Smooth muscle cell (in vitro differentiated cells): ENCODE measurements around the gene PCIF1. TPM values are rescaled to one million over a fixed set of nuclear protein-coding genes. Genes with fewer than 3 reads are reported as not detected.

Source experiments
- DNase-seq: peaks from one replicate; lab custom pipeline; 2025; ENCODE audit not compliant: unreplicated experiment; lab: John Stamatoyannopoulos, UW
- H2AFZ ChIP-seq: fragments of 200-600 bp; sonication (generic); 2 replicates; pipeline ENCODE4 v1.6.0; 2016; ENCODE audit warnings: antibody characterized with exemption, low read depth, mild to moderate bottlenecking
- H3F3A ChIP-seq: fragments of 200-600 bp; sonication (generic); 2 replicates; pipeline ENCODE4 v1.6.0; 2017; ENCODE audit warnings: antibody characterized with exemption, low read depth
- H3K27ac ChIP-seq: fragments of 200-600 bp; sonication (generic); 2 replicates; pipeline ENCODE4 v1.5.1; 2016; ENCODE audit warnings: low read depth, mild to moderate bottlenecking
- H3K27me3 ChIP-seq: fragments of 200-600 bp; sonication (generic); 2 replicates; pipeline ENCODE4 v1.6.1; 2016; ENCODE audit warnings: low read depth, mild to moderate bottlenecking
- H3K36me3 ChIP-seq: fragments of 200-600 bp; sonication (generic); 2 replicates; pipeline ENCODE4 v1.5.1; 2016; ENCODE audit warnings: low read depth
- H3K4me1 ChIP-seq: fragments of 200-600 bp; sonication (generic); 2 replicates; pipeline ENCODE4 v1.5.1; 2016; ENCODE audit warnings: low read depth
- H3K4me2 ChIP-seq: fragments of 200-600 bp; sonication (generic); 2 replicates; pipeline ENCODE4 v1.6.0; 2016; ENCODE audit warnings: mild to moderate bottlenecking
- H3K4me3 ChIP-seq: fragments of 200-600 bp; sonication (generic); 2 replicates; pipeline ENCODE4 v1.5.1; 2016; ENCODE audit warnings: mild to moderate bottlenecking
- H3K79me2 ChIP-seq: fragments of 200-600 bp; sonication (generic); 2 replicates; pipeline ENCODE4 v1.6.0; 2016; ENCODE audit warnings: low read depth, mild to moderate bottlenecking
- H3K9ac ChIP-seq: fragments of 200-600 bp; sonication (generic); 2 replicates; pipeline ENCODE4 v1.6.0; 2016; ENCODE audit warnings: low read depth
- H3K9me3 ChIP-seq: fragments of 200-600 bp; sonication (generic); replicated peaks from 2 replicates; pipeline ENCODE4 v1.5.1; 2016; ENCODE audit warnings: low read depth
- H4K20me1 ChIP-seq: fragments of 200-600 bp; sonication (generic); 2 replicates; pipeline ENCODE4 v1.6.0; 2016; ENCODE audit warnings: low read depth
- WGBS: methylation state at CpG from one replicate; pipeline ENCODE4 v1.1.7; 2016; ENCODE audit warnings: low lambda C conversion rate; 5-methylcytosine and 5-hydroxymethylcytosine counted together
- polyA plus RNA-seq: library from polyadenylated mRNA; unstranded; fragments of >200 nt; fragmentation: Nextera tagmentation; extraction: Ambion mirVana; gene quantifications from 2 replicates; pipeline ENCODE4 v1.2.1, GENCODE V29; 2016
- total RNA-seq: library from RNA; depleted of rRNA; stranded (reverse); fragments of >200 nt; gene quantifications from 2 replicates; pipeline ENCODE4 v1.2.3, GENCODE V29; 2014
- TF ChIP-seq, protein P1 (sequence below): fragments of 200-600 bp; sonication (generic); IDR thresholded peaks from 2 replicates; pipeline ENCODE4 v1.5.1; 2017; ENCODE audit warnings: borderline replicate concordance, mild to moderate bottlenecking, antibody characterized with exemption; ENCODE audit not compliant: insufficient read depth, poor library complexity, severe bottlenecking

Gene PCIF1
- total and polyA plus RNA-seq, 2 experiments from 2014 or later: 13.5 to 38.9 TPM

DNA sequence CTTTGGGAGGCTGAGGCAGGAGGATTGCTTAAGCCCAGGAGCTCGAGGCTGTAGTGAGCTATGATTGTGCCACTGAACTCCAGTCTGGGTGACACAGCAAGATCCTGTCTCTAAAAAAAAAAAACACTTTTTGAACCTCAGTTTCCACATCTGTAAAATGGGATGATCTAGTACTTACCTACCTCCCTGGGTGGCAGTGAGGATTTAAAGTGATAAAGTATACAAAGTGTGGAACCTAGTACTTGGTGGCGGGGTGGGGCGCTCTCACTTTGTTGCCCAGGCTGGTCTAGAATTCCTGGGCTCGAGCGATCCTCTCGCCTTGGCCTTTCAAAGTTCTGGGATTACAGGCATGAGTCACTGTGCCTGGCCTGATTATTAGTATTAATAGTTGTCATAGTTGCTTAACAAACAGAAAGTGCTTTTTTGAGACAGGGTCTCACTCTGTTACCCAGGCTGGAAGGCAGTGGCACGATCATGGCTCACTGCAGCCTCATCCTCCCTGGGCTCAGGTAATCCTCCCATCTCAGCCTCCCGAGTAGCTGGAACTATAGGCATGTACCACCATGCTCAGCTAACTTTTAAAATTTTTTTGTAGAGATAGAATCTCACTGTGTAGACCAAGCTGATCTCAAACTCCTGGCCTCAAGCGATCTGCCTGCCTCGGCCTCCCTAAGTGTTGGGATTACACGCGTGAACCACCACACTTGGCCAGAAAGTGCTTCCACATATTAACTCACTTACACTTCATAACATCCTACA lies 15.5 kb upstream of the PCIF1 start:
- peaks cover 28% of the 10 kb centered on the region for H3F3A ChIP-seq
- H3K4me1 ChIP-seq: peaks cover 16% of the 10 kb centered on the region
- H3K27me3 ChIP-seq: no peaks in the 10 kb centered on the region
- H3K27ac ChIP-seq: peak overlapping the region; percentile 94
- H3K9ac ChIP-seq: peak overlapping the region; percentile 74
- no peaks in the 10 kb centered on the region for H3K79me2 ChIP-seq
- H3K9me3 ChIP-seq: no peaks in the 10 kb centered on the region
- no peaks in the 10 kb centered on the region for H4K20me1 ChIP-seq
- no peak for DNase-seq
- 63% methylated on average over 12 of the region's 12 CpGs for WGBS
- H3K4me2 ChIP-seq: peak overlapping the region; percentile 33
- H3K4me3 ChIP-seq: no peak overlapping the region
- H3K36me3 ChIP-seq: no peaks in the 10 kb centered on the region
- no peak overlapping the region for H2AFZ ChIP-seq
- TF ChIP-seq, protein P1, sequence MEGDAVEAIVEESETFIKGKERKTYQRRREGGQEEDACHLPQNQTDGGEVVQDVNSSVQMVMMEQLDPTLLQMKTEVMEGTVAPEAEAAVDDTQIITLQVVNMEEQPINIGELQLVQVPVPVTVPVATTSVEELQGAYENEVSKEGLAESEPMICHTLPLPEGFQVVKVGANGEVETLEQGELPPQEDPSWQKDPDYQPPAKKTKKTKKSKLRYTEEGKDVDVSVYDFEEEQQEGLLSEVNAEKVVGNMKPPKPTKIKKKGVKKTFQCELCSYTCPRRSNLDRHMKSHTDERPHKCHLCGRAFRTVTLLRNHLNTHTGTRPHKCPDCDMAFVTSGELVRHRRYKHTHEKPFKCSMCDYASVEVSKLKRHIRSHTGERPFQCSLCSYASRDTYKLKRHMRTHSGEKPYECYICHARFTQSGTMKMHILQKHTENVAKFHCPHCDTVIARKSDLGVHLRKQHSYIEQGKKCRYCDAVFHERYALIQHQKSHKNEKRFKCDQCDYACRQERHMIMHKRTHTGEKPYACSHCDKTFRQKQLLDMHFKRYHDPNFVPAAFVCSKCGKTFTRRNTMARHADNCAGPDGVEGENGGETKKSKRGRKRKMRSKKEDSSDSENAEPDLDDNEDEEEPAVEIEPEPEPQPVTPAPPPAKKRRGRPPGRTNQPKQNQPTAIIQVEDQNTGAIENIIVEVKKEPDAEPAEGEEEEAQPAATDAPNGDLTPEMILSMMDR: no peak

DNA sequence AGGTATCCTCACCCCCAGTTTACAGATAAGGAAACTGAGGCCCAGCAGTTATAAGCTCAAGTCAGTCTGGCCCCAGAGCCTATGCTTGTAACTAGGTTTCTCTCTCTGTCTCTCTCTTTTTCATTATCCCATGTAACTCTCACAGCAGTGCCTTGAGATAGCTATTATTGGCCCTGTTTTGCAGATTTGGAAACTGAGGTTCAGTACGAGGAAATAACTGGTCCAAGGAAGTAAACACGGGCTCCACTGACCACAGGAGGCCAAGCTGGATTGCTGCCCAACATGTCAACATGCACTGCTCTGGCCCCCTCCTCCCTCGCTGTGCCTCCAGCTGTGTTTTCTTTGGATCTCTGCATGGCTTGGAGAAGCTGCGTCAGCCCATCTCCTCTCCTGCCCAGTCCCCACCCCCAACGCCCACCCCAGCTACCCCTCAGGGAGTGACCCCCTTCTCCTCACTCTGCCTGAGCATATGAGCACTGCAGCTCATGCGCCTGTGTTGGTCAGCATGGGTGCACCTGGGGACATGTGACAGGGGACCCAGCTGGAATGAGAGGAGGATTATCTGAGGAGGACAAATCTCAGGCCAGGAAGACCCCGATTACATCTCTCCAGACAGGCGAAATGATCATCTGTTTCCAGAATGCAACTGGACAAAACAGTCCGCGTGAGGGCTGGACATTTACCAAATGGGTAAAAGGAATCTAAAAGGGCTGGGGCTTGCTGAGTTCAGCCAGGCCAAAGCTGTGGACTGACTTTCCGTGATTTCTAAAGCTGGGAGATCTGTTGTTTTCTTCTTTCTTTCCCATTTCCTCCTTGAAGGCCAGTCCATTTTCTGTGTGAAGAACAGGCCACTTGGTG lies 14.7 kb upstream of the PCIF1 start:
- TF ChIP-seq, protein P1: no peak
- Histone ChIP-seq H3K79me2 (no peaks in the 10 kb centered on the region), H3K4me2 (peak overlapping the region; percentile 33), H3K36me3 (no peaks in the 10 kb centered on the region), H3K9me3 (no peaks in the 10 kb centered on the region), H4K20me1 (no peaks in the 10 kb centered on the region), H3K4me1 (peaks cover 16% of the 10 kb centered on the region), H2AFZ (no peak overlapping the region), H3F3A (peaks cover 34% of the 10 kb centered on the region), H3K4me3 (no peak overlapping the region), H3K27me3 (no peaks in the 10 kb centered on the region), H3K27ac (peak overlapping the region; percentile 94), H3K9ac (peak overlapping the region; percentile 74)
- DNase-seq: no peak
- WGBS: 35% methylated on average over 11 of the region's 11 CpGs

DNA sequence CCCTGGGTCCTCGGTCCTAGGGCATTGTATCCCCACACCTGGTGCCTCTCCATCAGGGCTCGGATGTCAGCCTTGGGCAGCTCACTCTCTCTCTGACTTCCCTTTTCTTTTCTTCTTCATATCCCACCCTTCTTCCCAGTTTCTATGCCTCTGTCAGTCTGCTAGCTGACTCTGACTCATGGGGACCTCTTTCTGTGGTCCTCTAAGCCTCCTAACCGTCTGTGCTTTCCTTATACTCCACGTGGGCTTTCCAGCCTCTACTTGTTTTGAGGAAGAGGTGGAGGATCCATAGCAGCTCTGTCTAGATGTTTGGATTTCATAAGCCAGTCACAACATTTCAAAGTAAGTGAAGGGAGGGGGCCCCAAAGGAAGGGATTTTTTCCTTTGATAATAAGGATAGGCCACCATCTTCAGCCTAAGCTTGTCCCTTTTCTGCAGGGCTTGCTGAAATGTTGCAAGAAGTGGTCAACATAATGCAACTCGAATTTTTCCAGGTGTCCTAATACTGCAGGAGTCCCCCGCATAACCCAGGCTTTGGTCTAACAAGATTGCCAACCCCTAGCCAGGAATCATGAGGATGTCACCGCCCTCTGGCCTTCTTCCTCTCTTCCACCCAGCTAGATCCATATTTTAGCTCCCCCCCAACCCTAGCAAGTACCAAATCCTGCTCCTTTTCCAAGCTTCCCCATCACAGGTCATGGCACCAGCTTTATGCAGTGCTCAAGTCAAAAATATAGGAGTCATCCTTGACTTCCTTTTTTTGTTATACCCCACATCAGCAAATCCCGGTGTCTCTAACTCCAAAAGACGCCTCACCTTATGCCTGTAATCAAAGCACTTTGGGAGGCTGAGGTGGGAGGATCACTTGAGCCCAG lies 13.8 kb upstream of the PCIF1 start:
- no peaks in the 10 kb centered on the region for H3K79me2 ChIP-seq
- H3K27me3 ChIP-seq: no peaks in the 10 kb centered on the region
- H3K9ac ChIP-seq: peak overlapping the region; percentile 45
- peaks cover 34% of the 10 kb centered on the region for H3F3A ChIP-seq
- DNase-seq: no peak
- H3K4me2 ChIP-seq: peak overlapping the region; percentile 33
- H3K4me3 ChIP-seq: no peak overlapping the region
- no peaks in the 10 kb centered on the region for H3K9me3 ChIP-seq
- TF ChIP-seq, protein P1: no peak
- H2AFZ ChIP-seq: no peak overlapping the region
- peaks cover 21% of the 10 kb centered on the region for H3K4me1 ChIP-seq
- H3K36me3 ChIP-seq: no peaks in the 10 kb centered on the region
- WGBS: 66% methylated on average over 9 of the region's 9 CpGs
- peak overlapping the region; percentile 94 for H3K27ac ChIP-seq
- no peaks in the 10 kb centered on the region for H4K20me1 ChIP-seq
